ENCODE measurements around the gene SLC25A51.

Gene SLC25A51

DNA sequence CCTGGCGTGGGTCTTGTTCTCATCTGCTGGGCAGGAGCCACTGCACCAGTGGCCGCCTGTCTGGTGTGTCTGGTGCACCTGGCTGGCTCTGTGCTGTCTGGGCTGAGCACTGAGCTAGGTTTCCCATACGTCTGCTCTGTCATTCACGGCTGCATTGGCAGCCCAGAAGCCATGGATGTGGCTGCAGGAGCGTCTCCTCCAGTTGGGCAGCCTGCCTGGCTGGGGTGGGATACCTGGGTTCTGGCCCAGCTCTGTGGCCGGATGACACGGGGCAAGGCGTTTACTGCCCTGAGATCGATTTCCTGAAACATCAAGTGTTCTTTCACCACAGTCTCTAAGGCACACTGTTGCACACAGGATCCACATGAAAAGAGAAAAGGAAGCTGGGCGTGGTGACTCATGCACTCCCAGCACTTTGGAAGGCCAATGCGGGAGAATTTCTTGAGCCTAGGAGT is 25.5 kb upstream of the SLC25A51 start (continued):
- TF ChIP-seq ZNF654 (tag by site-specific recombination; IDR thresholded peaks at IDR 0.05; ENCODE audit: low read depth) (no peak), YY1 (tag by site-specific recombination; IDR thresholded peaks at IDR 0.05) (no peak), MZF1 (tag by site-specific recombination; IDR thresholded peaks at IDR 0.05; ENCODE audit: borderline replicate concordance) (no peak)
- TF ChIP-seq, protein P1, sequence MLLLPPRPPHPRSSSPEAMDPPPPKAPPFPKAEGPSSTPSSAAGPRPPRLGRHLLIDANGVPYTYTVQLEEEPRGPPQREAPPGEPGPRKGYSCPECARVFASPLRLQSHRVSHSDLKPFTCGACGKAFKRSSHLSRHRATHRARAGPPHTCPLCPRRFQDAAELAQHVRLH (tag by site-specific recombination; IDR thresholded peaks at IDR 0.05) = no peak
- TF ChIP-seq, protein P2, sequence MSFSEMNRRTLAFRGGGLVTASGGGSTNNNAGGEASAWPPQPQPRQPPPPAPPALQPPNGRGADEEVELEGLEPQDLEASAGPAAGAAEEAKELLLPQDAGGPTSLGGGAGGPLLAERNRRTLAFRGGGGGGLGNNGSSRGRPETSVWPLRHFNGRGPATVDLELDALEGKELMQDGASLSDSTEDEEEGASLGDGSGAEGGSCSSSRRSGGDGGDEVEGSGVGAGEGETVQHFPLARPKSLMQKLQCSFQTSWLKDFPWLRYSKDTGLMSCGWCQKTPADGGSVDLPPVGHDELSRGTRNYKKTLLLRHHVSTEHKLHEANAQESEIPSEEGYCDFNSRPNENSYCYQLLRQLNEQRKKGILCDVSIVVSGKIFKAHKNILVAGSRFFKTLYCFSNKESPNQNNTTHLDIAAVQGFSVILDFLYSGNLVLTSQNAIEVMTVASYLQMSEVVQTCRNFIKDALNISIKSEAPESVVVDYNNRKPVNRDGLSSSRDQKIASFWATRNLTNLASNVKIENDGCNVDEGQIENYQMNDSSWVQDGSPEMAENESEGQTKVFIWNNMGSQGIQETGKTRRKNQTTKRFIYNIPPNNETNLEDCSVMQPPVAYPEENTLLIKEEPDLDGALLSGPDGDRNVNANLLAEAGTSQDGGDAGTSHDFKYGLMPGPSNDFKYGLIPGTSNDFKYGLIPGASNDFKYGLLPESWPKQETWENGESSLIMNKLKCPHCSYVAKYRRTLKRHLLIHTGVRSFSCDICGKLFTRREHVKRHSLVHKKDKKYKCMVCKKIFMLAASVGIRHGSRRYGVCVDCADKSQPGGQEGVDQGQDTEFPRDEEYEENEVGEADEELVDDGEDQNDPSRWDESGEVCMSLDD (tag by site-specific recombination; IDR thresholded peaks at IDR 0.05) = no peak

DNA sequence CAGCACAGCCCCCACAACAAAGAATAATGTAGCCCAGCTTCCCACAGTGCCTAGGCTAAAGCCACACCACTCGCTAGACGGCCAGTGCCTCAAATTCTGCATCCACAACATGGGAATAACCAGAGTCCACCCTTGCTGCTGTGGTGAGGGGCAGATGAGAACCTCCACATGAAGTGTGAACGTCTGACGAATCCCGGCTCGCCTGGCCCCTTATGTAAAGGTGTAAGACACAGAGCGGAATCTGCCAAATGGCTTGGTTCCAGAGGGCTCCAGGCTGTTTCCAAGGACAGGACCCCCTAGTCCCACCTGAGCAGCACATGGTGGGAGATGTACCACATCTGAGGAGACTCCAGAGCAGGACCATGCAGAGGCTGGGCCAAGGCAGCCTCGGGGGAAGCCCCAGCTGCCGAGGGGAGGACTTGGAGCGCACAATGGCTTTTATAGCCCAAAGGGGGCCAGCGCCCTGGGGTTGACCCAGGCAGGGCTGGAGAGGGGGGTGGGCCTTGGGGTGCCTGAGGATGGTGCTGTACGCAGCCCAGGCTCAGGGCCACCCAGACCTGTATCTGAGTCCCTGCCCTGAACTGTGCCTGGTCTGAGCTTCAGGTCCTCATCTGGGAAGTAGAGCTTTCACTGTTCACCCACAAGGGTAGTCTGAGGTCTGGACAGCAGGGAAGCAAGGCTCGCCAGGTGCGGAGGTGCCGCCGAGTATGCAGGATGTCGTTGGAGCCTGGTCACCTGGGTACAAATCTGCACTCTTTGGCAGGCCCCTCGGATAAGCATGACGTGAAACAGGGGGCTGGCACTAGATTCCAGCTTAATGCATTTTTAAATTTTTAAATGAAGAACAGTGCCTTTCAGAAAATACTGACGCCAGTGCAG is 24.9 kb upstream of the SLC25A51 start:
- Histone ChIP-seq H3K9me3 (ENCODE audit: control insufficient read depth, insufficient read depth, low read depth, low read length) (no peaks in the 10 kb centered on the region), H3K4me1 (ENCODE audit: control insufficient read depth, insufficient read depth, low read length) (no peaks in the 10 kb centered on the region), H3K27ac (ENCODE audit: extremely low read depth, low read depth, low read length) (no peak overlapping the region), H3K4me3 (ENCODE audit: low read depth, low read length) (no peak overlapping the region), H3K36me3 (ENCODE audit: control insufficient read depth in 2 of 2, insufficient read depth in 1 of 2, low read length in 2 of 2) (peaks cover 0 to 34% of the 10 kb centered on the region in 2 experiments; a peak in 1 of 3 replicates)
- ChIA-PET CTCF (no interaction called here), POLR2A (no interaction called here)
- TF ChIP-seq BCL11B (tag by site-specific recombination; IDR thresholded peaks at IDR 0.05; ENCODE audit: low read depth) (no peak), TRIM28 (IDR thresholded peaks at IDR 0.05; ENCODE audit: borderline replicate concordance, low read length) (no peak), ZNF16 (tag by site-specific recombination; IDR thresholded peaks at IDR 0.05; ENCODE audit: low read depth) (no peak), SCRT1 (tag by site-specific recombination; IDR thresholded peaks at IDR 0.05; ENCODE audit: borderline replicate concordance) (no peak), BCL11A (tag by site-specific recombination; IDR thresholded peaks at IDR 0.05; ENCODE audit: low read depth) (no peak), ZNF664 (tag by site-specific recombination; IDR thresholded peaks at IDR 0.05) (no peak), ZNF510 (tag by site-specific recombination; IDR thresholded peaks at IDR 0.05; ENCODE audit: insufficient replicate concordance) (no peak), ZNF223 (tag by site-specific recombination; IDR thresholded peaks at IDR 0.05) (no peak), ZNF354C (tag by site-specific recombination; IDR thresholded peaks at IDR 0.05; ENCODE audit: borderline replicate concordance, low read depth) (no peak)

DNA sequence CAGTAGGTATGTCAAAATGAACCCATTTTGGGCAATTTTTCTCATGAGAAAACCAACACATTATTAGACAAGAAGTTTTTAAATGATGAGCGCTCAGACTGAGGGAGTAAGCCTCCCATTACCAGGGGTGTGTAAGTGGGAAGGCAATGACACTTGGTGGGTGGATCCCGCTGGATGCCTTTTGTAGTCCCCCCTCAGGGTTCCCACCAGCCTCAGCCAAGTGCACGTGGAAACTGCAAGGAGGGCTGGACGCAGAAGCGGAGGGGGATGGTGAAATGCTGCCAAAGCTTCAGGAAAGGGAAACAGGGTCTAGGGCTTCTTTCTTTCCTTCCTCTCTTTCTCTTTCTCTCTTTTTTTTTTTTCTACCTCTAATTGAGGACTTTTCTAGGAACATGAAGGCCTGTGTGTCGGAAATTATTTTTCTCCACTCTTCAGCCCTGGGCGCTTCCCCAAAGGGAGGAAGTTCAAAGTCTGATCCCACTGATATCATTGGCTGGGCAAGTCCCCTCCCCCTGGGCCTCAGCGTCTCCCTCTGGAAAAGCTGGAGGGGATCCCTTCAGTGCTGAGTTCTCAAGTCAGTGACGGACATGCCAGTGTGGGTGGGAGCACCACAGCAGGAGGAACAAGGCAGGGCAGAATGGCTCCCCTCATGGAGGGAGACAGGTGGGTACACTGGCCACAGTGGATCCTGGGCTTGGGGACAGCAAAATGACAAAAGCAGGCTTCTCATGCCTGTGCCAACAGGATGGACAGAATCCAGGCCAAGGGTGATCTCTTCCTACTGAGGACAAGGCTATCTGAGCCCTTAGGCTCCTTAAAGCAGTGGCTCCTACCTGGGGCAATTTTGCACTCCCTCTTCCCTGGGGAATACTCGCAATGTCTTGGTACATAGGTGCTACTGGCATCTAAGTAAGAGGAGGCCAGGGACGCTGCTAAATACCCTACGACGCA is 23.9 kb upstream of the SLC25A51 start:
- H3K4me3 ChIP-seq (ENCODE audit: low read depth, low read length) = no peak overlapping the region
- no peak for TF ChIP-seq ZNF211 (tag by site-specific recombination; IDR thresholded peaks at IDR 0.05; ENCODE audit: low read depth)
- no peak overlapping the region for H3K27ac ChIP-seq (ENCODE audit: extremely low read depth, low read depth, low read length)
- no peaks in the 10 kb centered on the region for H3K4me1 ChIP-seq (ENCODE audit: control insufficient read depth, insufficient read depth, low read length)
- no peaks in the 10 kb centered on the region for H3K9me3 ChIP-seq (ENCODE audit: control insufficient read depth, insufficient read depth, low read depth, low read length)
- peaks cover 0 to 34% of the 10 kb centered on the region in 2 experiments; a peak in 1 of 3 replicates for H3K36me3 ChIP-seq (ENCODE audit: control insufficient read depth in 2 of 2, insufficient read depth in 1 of 2, low read length in 2 of 2)
- ChIA-PET POLR2A (no interaction called here), CTCF (interaction anchor here (1.8 kb wide), 2 partner anchors 9 to 14 kb away, joined by 7 to 8 read pairs; no protein-coding TSS in a partner anchor)
